Stimulated activated CD8-positive, alpha-beta memory T cell treated with anti-CD3 and anti-CD28 coated beads, Interleukin-7, amount 100 ng/mL, for 24 hours (primary cell): ENCODE results near the gene CALHM3.
"Not testable (repeated sequence)": the region's sequence is repeated elsewhere in the genome, so short reads cannot be mapped to it uniquely, and the experiment has no call there.

Source experiments
- DNase-seq: peaks from one replicate; pipeline ENCODE4 v3.0.0-alpha.2; 2020; ENCODE audit warnings: low read depth

CALHM3 gene

DNA sequence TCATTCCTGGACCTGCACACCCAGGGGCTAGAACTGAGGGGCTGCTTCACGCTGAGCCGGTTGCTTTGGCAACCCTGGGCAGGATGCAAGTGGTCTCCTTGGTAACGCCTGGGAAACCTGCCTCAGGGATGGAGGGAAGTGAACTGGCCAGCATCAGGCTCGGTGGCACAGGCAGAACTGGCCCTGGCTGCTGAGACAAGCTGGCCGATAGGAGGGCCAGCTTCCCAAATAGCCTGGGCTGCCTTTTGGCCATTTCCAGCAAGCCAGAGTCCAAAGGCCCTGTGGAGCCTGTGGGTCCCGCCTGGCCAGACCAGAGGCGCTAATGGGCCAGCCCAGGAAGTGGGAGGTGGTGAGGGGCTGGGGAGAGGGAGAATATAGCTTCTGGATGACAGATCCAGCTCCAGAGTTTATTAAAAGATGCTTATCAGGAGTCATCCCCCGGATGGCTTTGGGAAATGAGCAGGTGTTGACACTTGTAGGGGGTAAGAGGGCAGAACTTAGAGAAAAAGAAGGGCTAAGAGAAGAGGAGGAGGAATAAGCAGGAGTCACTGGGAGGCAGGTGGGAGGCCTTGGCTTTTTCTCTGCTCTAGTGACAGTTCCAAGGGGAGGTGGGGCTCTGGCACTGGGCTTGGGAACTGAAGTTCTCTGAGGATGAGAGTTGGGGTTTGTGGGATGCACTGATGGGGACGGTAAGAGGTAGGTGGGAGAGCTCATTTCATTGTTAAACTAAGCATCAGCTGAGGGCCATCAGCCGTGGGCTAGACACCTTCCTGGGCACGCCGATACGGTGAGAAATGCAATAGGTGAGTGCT is 24.0 kb upstream of the CALHM3 start:
- no peak for DNase-seq

DNA sequence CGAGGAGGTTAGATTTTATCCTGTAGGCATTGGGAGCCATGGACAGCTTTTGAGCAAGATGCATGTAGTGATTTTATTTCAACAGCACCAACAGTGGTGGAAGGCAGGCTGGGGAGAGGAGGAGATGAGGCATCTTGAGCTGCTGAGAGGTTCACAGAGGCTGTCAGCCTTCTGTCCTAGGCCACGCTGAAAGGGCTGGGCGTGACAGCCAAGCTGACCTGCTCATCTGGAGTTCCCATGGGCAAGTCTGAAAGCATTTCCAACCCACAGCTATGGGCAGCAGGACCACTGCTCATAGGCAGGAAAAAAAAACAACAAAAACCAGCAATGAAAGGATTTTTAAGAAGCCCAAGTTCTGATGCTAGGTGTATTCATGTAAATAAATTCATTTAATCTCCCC is 22.1 kb upstream of the CALHM3 start:
- DNase-seq, result no peak

DNA sequence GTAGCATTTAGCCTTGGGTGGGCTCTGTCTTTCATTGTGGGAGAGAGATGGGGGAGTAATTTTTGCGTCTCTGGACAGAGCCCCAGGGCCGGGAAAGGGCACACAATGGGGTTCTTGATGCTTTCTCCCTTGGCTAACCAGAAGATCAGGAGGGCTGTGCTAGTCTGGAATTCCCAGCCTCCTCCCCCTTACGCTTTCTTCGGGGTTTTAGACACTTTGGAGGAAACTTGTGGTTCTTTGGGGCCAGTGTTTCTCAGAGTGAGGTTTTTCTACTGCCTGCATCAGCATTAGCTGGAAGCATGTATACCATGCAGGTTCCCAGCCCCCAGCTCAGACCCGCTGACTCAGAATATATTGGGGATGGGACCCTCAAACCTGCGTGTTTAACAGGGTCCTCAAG is 21.4 kb upstream of the CALHM3 start:
- DNase-seq, result no peak

DNA sequence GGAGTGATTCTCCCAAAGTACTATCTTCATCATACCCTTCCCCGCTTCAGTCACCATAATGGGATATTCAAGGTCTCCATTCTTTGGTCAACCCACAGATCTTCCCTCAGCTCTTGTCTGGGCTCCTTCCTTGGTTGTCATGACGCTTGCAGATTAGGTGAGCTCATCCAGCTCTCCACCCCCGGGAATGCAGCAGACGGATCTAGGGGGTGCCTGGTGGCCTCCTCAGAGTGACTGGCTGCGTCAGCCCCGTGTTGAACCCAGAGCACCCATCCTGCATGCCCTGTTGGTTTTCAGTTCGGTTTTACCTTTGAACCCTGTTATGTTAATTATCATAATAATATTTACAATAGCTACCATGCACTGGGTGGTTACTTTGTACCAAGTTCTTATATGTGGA is 20.8 kb upstream of the CALHM3 start:
- no peak for DNase-seq

DNA sequence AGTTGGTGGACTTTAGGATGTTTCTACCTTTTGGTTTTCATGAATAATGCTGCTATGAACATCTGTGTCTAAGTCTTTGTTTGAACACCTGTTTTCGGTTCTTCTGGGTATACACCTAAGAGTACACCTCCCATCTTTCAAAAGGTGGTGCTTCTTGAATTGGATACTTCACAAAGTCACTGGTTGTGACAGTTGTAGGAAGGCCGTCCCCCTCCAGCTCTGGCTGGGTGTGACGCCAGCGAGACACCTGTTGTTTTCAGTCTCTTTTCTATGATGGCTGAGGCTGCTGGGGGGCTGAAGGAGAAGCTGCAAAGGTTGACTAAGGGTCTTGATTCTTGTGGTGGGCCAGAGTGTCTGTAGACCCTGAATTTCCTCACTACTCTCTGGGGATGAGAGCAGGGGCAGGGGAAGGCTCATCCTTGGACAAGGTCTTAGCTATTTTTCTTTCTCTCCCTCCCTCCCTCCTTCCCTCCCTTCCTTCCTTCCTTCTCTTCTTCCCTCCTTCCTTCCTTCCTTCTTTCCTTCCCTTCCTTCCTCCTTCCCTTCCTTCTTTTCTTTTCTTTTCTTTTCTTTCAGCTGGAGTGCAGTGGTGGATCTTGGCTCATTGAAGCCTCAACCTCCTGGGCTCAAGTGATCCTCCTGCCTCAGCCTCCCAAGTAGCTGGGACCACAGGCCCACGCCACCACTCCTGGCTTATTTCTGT is 20.0 kb upstream of the CALHM3 start:
- no peak for DNase-seq

DNA sequence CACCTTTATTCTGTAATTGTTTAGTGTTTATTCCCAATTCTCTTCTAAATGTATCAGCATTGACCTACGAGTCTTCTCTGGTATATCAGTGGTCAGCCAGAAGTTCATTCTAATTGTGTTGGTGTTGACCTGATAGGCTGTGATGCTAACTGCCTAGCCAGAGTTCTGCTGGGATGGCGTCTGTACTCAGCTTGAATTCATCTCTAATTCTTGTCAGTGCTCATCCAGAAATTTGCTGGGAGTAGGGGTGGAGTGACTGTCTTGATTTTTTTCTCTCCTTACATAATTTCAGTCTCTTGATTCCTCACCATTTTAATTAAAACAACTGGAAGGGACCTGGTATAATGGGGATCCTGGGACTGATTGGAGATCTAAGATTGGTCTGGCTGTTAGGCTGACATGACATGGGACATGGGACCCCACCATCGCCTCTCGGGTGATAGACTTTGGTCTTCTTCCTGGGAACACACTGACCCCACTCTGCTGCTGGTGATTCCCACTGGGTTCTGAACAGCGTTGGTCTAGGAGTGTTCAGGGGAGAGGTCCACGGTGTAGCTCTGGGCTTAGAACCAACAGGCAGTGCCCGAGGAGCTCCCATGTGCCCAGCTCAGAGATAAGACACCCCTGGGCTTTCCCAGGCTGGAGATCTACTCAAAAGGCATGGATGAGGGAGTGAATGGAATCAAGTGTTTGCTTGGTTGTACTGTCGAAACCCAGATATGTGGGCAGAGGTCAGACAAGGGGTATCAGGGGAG is 18.3 kb upstream of the CALHM3 start:
- no peak for DNase-seq

DNA sequence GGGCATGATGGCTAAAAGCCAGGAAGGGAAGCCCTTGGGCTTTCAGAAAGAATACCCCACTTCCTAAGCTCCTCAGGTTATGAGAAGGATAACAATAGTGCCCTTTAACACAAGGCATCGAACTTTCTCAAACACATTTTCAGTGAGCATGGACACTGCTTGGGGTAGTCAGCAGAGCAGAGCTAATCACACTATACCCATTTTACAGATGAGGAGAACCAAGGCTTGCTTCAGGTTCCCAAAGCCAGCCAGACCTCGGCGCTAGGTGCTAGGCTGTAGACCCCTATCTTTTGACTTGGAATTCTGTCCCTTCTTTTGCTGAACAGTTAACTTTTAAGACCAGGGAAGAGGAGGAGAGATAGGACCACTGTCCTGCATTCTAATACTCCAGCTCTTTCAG is 16.3 kb upstream of the CALHM3 start:
- DNase-seq, result no peak

DNA sequence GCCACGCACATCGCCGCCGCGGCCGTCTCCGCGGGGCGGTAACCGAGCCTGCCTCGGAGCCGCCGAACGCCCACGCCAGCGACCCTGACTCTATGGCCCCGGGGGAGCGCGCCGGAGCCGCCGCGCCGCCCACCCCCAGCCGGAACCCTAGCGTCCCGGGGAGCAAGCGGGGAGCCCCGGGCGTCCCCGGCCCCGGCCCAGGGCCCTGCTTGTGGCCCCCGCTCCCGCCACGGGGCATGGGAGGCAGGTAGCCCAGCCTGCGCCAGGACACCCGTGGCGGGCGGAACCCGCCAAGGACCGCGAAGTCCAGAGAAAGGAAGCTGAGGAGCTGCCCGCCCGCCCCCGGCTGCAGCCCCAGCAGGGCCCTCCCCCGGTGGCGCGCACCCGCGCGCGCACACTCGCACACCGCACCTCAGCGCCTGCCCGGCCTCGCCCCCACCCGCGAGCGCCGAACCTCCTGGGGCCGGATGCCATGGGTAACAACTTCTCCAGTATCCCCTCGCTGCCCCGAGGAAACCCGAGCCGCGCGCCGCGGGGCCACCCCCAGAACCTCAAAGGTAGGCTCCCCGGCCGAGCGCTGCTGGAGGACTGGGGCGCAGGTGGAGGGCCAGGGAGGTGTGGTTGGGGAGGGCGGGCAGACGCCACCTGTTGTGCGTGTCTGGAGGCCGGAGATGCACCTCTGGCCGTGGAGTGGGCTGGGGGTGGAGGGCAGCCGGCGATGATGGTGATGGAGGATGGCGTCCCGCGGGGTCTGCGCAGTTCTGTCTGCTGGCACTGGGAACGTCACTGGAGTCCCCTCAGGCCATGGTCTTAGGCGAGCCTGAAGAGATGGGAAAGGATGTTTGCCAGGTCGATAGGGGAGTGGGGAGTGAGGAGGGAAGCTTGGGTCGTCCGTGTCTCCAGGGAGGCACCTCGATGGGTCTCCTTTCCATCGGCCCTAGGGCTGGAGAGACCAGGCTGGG is 15.2 kb upstream of the CALHM3 start:
- peak; percentile 7 for DNase-seq

DNA sequence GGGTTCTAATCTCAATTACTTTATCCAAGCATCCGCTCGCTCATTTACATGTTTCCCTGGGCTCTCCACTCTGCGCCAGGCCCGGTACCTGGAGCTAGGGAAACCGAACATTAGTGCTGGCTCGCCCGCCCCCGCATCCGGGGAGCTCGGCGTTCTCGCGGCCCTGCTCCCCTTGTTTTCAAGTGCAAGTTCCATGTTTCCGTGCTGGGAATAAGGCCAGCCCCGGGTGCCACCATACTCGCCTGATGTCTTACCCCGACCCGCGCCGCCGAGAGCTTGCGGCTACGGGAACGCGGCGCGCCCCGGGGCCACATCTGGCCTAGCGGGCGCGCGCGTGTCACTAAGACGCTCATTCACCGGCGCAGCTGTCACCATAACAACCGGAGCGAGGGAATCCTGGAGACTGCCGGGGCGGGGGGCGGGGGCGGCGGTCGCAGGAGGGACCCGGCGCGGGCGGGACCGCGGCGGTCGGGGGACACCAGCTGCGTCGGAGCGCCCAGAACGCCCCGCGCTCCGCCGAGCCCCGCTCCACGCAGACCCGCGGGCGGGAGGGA is 14.4 kb upstream of the CALHM3 start, which contains the start of gene NEURL1:
TSS of gene NEURL1 (plus strand) at position 344 of the 554 bp plus-strand sequence. CDS start 683 bp downstream, outside the sequence.
- DNase-seq, result no peak

DNA sequence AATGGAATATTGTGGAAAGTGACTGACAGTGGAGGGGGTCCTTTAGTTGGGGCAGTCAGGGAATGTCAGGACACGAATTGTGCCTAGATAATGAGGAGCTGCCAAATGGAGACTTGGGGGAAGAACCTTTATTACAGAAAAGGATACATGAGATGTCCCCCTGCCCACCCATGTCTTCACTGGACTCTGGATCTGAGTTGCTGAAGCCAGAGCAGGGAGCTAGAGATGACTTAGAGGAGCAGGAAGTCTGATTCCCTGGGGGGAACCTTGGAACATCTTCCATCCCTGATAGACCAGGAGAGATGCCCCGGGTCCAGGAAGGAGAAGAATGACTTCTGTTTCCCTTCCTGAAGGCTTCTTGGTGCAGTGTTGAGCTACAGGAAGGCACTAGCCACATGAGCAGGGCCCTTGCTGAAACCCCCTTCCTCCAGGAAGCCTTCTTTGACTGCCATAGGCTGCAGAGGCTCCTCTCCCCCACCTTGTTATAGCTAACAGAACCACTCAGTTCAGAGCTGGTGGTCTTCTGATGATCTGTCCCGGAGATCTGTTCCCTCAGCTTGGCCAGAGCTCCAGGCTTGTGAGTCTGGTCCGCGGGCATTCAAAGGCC is 13.7 kb upstream of the CALHM3 start:
- DNase-seq, result no peak

DNA sequence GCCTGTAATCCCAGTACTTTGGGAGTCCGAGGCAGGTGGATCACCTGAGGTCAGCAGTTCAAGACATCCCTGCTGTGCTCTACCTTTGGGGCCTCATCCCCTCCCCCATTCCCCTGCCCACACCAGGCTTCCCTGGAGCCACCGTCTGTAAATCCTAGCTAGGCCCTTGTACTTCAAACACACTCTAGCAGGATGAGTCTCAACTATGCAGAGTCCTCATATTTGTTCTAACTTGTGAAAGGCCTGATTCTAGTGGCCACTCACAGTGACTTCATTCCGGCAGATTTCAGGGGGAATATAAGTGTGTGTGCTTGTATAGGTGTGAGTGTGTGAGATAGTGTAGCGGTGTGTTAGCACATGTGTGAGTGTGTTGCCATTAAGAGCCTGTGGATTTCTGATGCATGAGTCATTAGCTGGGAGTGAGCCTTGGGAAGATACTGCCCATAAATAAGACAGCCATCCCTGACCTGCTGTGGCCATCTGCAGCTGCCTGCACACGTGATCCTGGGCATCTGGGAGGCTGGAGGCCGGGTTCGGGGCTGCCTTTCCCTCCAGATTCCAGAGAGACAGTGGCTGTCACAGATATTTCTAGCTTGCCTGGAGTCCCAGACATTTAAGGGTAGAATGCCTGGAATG is 12.8 kb upstream of the CALHM3 start:
- no peak for DNase-seq

DNA sequence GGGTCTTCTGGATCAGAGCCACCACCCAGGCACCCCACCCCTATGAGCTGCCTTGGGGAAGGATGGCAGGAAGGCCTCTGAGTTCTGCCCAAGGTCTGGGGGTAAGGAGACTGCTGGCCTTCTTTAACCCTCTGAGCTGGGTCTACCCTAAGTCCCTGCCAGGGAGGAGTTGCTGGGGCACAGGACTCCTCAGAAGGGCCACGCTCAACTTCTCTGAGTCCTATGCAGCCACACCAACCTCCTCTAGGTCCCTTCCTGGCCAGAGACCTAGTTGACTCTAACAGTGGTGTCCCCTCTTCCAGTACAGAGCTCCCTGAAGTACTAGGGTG is 11.9 kb upstream of the CALHM3 start:
- no peak for DNase-seq

DNA sequence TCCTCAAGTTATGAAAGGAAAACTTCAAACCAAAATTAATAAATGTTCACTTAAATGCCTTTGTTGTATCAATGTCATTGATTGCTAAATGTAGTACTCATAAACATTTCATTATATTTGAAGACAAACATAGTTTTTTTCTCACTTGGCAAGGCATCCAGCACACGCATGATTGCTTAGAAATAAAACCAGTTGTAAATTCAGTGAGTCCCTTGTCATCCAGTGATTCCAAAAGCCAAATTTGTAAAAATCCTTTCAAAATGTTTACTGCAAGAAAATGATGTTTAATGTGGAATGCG is 8.3 kb upstream of the CALHM3 start:
- no peak for DNase-seq

DNA sequence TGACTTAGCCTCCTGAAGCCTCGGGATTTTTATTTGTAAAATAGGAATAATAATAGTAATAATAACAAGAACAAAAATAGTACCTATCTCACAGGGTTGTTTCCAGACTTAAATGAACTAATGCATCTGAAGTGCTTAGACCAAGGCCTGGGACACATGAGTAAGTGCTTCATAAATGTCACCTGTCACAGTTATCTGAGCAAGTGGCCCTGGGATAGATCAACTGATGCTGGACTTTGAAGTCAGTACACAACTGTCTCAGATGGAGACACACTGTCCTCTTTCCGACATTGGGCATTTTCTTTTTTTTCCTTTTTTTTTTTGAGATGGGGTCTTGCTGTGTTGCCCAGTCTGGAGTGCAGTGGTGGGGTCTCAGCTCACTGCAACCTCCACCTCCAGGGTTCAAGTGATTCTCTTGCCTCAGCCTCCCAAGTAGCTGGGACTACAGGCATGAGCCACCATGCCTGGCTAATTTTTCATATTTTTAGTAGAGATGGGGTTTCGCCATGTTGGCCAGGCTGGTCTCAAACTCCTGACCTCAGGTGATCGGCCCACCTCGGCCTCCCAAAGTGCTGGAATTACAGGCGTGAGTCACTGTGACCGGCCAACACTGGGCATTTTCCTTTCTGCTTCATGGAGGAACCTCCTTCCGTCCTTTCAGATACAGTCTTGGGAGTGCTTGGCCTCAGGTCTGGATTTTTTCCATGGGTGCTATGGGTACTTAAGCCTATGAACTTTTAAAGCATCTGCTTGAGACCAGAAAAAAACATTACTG is 7.8 kb upstream of the CALHM3 start:
- DNase-seq, result not testable (repeated sequence)

DNA sequence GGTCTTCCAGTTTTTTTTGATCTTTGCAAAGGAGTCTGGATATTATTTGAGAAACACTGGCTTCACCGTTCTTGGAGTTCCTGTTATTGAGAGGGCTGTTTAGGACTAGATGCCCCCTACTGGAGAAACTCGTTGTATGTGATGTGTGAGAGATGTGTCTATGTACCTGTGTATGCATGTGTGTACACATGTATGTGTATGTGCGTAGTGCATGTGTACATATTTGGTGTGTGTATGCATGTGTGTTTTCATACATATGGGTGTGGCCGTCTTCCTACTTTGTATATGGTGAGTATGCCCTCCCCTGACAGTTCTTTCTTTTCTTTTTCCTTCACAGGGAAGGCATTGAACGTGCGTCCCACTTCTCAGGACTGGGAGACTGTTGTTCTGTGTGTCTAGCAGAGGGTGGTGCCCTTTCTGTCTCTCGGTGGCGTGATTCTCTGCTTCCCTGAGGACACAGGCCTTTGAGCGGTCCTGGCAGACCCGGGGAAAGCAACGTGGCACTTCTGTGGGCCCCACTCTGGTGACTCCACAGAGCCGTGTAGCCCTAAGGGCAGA is 3.0 kb upstream of the CALHM3 start:
- no peak for DNase-seq

DNA sequence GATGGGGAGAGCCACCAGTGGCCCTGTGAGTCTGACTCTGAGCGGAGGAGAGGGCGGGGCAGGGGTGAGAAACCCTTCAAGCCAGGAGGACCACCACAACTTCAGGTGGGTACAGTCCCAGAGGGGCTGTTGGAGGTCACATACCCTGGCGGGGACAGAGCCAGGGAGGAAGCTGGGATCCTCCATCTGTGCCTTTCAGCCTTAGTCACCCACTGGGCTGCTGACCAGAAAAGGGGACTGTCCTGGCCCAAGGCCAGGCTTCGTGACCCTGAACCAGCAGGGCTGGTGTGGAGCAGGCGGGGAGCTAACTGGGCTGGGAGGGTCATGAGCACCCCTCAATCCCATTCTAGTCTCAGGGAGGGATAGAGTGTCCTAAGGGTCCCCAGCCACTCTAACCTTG is 1.5 kb upstream of the CALHM3 start:
- DNase-seq, result no peak

DNA sequence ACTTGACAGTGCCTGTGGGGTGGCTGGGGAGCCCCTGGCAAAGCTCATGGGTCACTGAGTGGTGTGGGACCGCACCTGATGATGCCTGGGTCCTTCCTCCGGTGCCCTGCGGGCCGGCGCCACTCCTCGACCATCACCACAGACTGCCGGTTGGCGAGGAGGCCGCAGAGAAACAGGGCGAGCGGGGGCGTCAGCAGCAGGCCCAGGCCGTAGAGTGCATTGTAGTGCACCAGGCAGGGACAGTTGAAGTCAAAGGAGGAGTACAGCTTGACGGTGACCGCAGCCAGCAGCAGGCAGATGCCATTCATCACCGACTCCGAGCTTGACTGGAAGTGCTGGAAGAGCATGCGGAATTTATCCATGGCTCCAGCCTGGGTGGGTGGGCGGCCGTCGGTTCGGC is 369 bp downstream of the CALHM3 start:
- no peak for DNase-seq

DNA sequence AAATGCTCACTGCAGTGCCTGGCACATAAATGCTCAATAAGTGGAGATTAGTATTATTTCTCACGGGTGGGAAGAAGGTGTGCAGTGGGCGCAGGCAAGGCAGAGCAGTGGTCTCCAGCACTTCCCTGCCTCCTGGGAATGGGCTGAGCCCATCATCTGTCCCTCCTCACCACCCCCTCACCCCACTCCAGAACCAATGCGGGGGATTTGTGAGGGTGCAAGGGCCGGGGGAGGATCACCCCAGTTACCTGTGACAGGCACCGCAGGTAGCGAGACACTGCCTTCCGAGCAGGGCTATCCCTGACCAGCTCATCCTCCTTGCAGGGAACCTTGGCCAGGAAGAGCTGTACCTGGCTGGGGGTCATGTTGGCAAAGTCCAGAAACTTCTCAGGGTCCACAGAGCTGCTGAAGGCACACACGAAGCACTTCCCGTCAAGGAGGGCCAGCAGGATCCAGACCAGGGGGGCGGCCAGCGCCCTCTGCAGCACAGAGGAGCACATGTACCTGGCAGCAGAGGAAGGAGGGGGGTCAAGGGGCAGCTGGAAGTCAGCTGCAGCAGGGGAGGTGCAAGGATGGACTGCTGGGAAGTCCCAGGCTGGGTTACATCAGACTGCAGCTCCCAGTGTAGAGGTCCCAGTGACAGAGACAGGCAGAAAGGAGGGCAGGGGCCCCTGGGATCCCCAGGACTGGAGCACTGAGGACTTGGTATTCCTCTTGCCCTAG is 2.8 kb downstream of the CALHM3 start:
- DNase-seq, result no peak

DNA sequence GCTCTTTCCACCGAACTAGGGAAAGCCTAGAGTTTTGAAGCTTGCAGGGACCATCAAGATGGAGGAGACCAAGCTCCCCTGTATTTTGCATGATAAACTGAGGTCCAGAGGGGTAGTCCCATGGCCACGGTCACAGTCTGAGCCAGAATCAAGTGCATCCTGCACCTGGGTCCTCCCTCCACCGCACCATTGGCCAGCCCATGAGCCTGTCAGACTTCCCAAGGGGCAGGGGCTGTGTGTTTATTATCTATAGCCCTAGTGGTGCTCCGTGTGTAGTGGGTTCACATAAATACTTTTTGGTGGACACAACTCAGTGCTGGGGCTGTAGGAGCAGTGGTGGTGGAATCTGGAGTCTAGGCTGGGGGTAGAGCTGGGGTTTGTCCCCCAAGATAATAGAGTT is 3.6 kb downstream of the CALHM3 start:
- DNase-seq, result no peak
